Measurements from ENCODE around the gene LCLAT1.
"Not testable (repeated sequence)": the region's sequence is repeated elsewhere in the genome, so short reads cannot be mapped to it uniquely, and the experiment has no call there.

The LCLAT1 gene

DNA sequence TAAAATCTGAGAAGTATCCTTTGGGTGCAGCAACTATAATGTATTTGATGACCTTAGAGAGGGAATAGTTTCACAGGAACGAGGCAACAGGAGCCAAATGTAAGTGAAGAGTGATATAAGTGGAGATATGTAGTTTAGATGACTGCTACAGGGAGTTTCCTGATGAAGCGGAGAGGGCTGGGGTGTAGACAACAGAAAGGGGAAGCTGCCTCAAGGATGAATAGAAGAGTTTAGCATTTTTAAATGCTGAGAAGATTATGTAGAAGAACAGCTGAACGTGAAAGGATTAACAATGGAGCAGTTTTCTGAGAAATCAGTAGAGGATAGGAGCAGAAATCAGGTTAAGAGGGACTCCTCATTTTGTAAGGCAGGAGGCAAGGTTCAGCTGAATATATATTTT is 133.3 kb downstream of the LCLAT1 start:
- H3K4me3 ChIP-seq (ENCODE audit: low read length), result no peak overlapping the region
- TF ChIP-seq ZNF274 (IDR thresholded peaks at IDR 0.05; ENCODE audit: low read depth, low read length), result no peak

GRCh38 chr2:30582521-30582920 is 135.5 kb downstream of the LCLAT1 start:
- TF ChIP-seq ZNF274 (IDR thresholded peaks at IDR 0.05; ENCODE audit: low read depth, low read length), result no peak

DNA sequence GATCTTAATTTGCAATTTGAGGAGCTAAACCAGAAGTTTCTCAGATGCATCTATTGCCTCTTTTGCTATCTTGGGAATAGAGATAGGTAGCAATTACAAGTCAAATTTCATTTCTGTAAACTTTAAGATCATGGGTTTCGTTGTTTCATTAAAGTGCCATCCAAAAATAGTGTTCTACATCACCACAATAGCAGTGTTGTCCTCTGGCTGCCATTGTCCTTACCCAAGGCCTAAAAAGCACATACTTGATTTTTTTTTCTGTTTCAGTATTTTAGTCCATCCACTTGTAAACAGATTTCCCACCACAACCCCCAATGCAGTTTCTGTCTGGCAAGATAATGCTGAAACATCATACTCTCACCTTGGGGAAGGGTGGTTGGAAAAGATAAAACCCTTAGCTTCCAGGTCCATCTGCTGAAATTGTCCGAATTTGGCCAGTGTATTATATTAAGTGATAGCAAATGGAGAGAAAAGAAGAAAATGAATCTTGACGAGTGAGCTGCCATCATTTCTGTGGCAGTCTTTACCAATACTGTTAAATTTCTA is 136.2 kb downstream of the LCLAT1 start:
- no peak for TF ChIP-seq ZNF274 (IDR thresholded peaks at IDR 0.05; ENCODE audit: low read depth, low read length)
- no peak overlapping the region for H3K4me3 ChIP-seq (ENCODE audit: low read length)

More at GRCh38 chr2:30582521-30582920, 135.5 kb downstream of the LCLAT1 start:
- H3K4me3 ChIP-seq (ENCODE audit: low read length), result no peak overlapping the region

DNA sequence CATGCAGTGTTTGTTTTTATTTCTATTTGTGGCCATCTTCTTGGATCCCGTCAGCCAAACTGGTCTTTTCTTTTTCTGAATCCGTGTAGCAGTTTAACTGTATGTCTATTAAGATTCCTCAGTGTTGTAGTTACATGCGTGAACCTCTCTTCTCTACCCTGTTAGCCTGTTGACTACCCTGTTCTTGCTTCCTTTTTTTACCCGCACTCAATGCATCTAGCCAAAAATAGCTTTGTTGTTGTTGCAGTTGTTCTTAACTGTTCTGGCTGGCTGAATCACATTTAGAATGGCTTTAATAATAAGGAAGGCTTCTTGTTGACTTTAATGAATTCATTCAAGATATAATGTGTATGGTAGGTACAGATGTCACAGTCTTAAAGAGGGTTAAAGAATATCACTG is 137.1 kb downstream of the LCLAT1 start:
- no peak overlapping the region; the same call in 1 of the 2 replicates for H3K4me3 ChIP-seq (ENCODE audit: low read length)
- TF ChIP-seq ZNF274 (IDR thresholded peaks at IDR 0.05; ENCODE audit: low read depth, low read length), result no peak

DNA sequence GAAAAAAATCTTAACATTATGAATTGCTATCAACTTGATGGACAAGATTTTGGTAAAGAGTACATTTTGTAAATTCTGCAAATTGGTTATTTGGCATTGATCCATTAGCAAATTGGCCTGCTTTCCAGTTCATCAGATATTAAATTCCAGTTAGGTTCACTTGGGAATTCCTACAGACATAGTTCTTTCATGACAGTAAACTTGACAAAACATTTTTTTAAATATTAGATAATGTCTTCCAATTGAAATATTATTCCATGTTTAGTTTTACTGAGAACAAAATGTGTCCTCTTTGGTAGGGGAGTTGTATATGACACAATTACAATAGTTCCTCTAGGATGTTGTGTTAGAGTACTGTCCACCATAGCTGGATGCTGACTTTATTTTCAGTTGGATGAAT is 141.9 kb downstream of the LCLAT1 start:
- TF ChIP-seq ZNF274 (IDR thresholded peaks at IDR 0.05; ENCODE audit: low read depth, low read length), result no peak
- no peak overlapping the region for H3K4me3 ChIP-seq (ENCODE audit: low read length)

DNA sequence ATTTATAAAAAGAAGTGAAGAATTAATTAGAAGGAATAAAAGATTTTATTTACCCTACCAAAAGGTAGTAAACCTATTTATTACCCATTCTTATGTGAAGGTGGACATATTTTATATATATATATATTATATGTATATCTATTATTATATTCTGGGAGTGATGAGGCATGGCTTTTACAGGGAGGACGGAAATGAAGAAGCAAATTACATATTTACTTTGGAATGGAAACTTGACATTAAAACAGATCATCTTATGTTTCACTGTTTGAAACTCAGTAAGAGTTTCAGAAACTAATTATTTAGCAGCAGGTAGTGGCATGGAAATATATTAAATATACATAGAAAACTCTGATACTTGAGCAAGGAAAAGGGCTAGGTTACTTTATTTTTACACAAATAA is 143.4 kb downstream of the LCLAT1 start:
- TF ChIP-seq ZNF274 (IDR thresholded peaks at IDR 0.05; ENCODE audit: low read depth, low read length), result no peak
- H3K4me3 ChIP-seq (ENCODE audit: low read length), result no peak overlapping the region

DNA sequence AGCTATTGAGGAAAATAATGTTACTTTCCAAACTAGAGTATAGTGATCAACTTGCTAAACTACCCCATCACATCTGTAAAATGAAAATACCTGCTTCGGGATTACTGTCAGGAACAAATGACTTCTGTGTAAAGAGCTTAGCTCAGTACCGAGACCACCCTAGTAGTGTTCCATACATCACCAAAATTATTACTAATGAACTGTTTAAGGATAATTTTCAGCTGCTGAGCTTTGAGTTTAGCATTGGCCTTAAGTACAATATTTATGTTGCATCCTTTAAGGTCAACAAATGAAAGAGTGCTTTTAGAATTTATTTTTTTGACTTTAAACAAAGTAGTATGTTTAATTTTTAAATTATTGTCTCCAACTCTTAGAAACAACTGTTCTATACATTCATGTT is 144.1 kb downstream of the LCLAT1 start:
- no peak overlapping the region for H3K4me3 ChIP-seq (ENCODE audit: low read length)

GRCh38 chr2:30601375-30601774 is 154.3 kb downstream of the LCLAT1 start:
- no peak overlapping the region for H3K4me3 ChIP-seq (ENCODE audit: low read length)
- no peak for TF ChIP-seq ZNF274 (IDR thresholded peaks at IDR 0.05; ENCODE audit: low read depth, low read length)

More for the DNA sequence above, 144.1 kb downstream of the LCLAT1 start:
- no peak for TF ChIP-seq ZNF274 (IDR thresholded peaks at IDR 0.05; ENCODE audit: low read depth, low read length)

GRCh38 chr2:30605197-30605596 is 158.2 kb downstream of the LCLAT1 start:
- H3K4me3 ChIP-seq (ENCODE audit: low read length), result no peak overlapping the region

DNA sequence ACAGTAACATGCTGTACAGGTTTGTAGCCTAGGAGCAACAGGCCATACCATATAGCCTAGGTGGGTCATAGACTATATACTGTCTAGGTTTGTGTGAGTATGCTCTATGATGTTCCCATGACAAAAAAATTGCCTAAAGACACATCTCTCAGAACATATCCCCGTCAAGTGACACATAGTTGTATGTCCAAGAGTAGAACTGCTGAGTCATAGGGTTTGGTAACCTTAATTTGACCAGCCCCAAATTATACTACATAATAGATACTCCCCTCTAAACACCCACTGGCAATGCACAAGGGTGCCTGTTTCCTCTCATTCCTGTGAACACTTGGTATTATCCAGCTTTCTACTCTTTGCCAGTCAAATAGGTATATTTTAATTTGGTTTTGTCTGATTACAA is 161.6 kb downstream of the LCLAT1 start:
- H3K4me3 ChIP-seq (ENCODE audit: low read length), result no peak overlapping the region
- no peak for TF ChIP-seq ZNF274 (IDR thresholded peaks at IDR 0.05; ENCODE audit: low read depth, low read length)

More at GRCh38 chr2:30605197-30605596, 158.2 kb downstream of the LCLAT1 start:
- TF ChIP-seq ZNF274 (IDR thresholded peaks at IDR 0.05; ENCODE audit: low read depth, low read length), result no peak

GRCh38 chr2:30611583-30611982 is 164.5 kb downstream of the LCLAT1 start:
- H3K4me3 ChIP-seq (ENCODE audit: low read length), result no peak overlapping the region
- no peak for TF ChIP-seq ZNF274 (IDR thresholded peaks at IDR 0.05; ENCODE audit: low read depth, low read length)

DNA sequence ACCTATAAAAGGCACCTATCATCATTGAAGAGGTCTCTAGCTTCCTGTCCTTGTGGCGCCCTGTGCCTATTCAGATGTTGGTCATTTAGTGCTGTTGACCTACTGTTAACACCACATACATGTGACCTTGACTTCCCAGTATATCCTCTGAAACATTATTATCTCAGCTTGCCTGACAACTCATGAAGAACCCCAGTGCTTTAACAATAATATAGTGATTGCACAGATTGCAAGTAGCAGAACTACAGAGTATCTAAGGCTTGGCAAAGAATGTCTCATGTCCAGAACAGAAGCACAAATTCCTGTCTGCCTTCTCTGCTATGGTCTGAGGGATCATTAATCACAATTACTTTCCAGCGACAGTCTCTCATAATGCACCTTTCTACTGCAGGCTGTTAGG is 165.3 kb downstream of the LCLAT1 start:
- TF ChIP-seq ZNF274 (IDR thresholded peaks at IDR 0.05; ENCODE audit: low read depth, low read length), result no peak

DNA sequence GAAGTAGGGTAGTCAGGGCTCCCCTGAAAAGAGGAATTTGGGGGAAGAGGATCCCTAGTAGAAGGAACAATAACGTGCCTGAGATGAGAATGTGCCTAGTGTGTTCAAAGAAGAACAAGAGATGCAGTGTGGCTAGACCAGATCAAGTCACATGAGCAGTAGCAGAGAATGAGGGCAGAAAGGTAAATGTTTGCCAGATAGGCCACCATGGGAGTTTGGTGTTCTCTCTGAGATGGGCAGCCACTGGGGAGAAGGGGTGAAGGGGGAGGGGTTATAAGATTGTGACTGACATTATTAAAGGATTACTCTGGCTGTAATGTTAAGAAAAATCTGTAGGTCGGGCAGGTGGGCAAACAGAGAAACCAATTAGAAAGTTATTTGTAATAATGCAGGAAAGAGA is 166.0 kb downstream of the LCLAT1 start:
- no peak overlapping the region for H3K4me3 ChIP-seq (ENCODE audit: low read length)
- no peak for TF ChIP-seq ZNF274 (IDR thresholded peaks at IDR 0.05; ENCODE audit: low read depth, low read length)

More for the DNA sequence above, 165.3 kb downstream of the LCLAT1 start:
- no peak overlapping the region for H3K4me3 ChIP-seq (ENCODE audit: low read length)

- not testable (repeated sequence) for H3K4me3 ChIP-seq (ENCODE audit: low read length)
Observed at GRCh38 chr2:30614227-30614626, 167.2 kb downstream of the LCLAT1 start.

DNA sequence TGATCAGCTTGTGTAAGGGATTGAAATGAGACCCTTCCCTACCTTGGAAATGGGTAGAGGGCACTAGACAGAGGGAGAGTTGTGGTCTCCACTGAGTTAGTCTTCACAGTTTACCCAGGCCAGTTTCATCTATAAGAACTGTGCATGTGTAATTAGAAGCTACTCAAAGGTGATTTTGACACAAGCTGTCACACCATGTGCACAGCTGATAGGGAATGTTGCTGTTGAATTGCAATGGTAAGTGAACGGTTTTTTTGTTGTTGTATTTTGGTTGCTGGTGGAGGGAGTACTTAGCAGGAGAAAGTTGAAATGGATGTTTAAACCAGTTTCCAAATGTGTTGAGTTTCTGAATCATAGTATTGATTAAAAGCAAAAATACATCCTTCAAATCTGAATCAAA is 168.9 kb downstream of the LCLAT1 start:
- H3K4me3 ChIP-seq (ENCODE audit: low read length), result no peak overlapping the region
- TF ChIP-seq ZNF274 (IDR thresholded peaks at IDR 0.05; ENCODE audit: low read depth, low read length), result no peak

GRCh38 chr2:30620102-30620501 is 173.1 kb downstream of the LCLAT1 start:
- H3K4me3 ChIP-seq (ENCODE audit: low read length), result no peak overlapping the region
- no peak for TF ChIP-seq ZNF274 (IDR thresholded peaks at IDR 0.05; ENCODE audit: low read depth, low read length)

All from GM08714 (cell line).